ENCODE results near the gene VRK2.

Gene VRK2

GRCh38 chr2:58035352-58035751, 11.3 kb upstream of the VRK2 start:
- Histone ChIP-seq H3K4me3 (ENCODE audit: low read length) (no peak overlapping the region), H3K27ac (ENCODE audit: low read depth, low read length) (no peak overlapping the region)
- 96% methylated on average over 2 of the region's 3 CpGs for WGBS

DNA sequence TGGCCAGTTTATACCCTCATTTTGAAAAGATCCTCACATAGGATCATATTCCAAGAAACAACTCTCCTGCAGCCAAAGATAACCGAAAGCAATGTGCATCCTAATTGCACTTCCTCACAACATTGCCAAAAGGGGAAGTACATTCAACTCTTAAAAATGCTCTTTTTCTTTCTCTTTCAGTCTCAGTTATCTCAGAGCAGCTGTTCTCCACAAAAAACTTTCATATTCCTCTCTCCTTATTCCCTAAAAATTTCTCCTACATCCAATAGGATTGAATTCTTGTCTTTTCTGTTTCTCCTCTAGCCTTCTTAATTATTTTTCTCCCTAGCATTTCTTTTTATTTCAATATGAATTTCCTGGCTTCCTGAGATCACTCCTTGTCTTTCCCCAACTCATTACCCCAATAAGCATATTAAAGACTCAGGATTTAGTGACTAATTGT, 7.4 kb upstream of the VRK2 start:
- Histone ChIP-seq H3K27me3 (ENCODE audit: insufficient read depth, low read length) (no peaks in the 10 kb centered on the region), H3K36me3 (ENCODE audit: insufficient read depth, low read length) (no peaks in the 10 kb centered on the region), H3K9ac (ENCODE audit: low read depth, low read length) (no peak overlapping the region), H3K27ac (ENCODE audit: low read depth, low read length) (no peak overlapping the region), H3K4me3 (ENCODE audit: low read length) (no peak overlapping the region), H3K4me1 (ENCODE audit: insufficient read depth, low read length) (peaks cover 19% of the 10 kb centered on the region), H3K9me3 (ENCODE audit: insufficient read depth, low read depth, low read length) (no peaks in the 10 kb centered on the region)
- WGBS: 76% methylated on average over 1 of the region's 1 CpG

More at GRCh38 chr2:58035352-58035751, 11.3 kb upstream of the VRK2 start:
- Histone ChIP-seq H3K36me3 (ENCODE audit: insufficient read depth, low read length) (no peaks in the 10 kb centered on the region), H3K9me3 (ENCODE audit: insufficient read depth, low read depth, low read length) (no peaks in the 10 kb centered on the region), H3K9ac (ENCODE audit: low read depth, low read length) (no peak overlapping the region), H3K27me3 (ENCODE audit: insufficient read depth, low read length) (no peaks in the 10 kb centered on the region), H3K4me1 (ENCODE audit: insufficient read depth, low read length) (peaks cover 15% of the 10 kb centered on the region)

GRCh38 chr2:58042486-58042970, 4.1 kb upstream of the VRK2 start:
- Histone ChIP-seq H3K9me3 (ENCODE audit: insufficient read depth, low read depth, low read length) (no peaks in the 10 kb centered on the region), H3K36me3 (ENCODE audit: insufficient read depth, low read length) (no peaks in the 10 kb centered on the region), H3K9ac (ENCODE audit: low read depth, low read length) (no peak overlapping the region), H3K27me3 (ENCODE audit: insufficient read depth, low read length) (no peaks in the 10 kb centered on the region), H3K27ac (ENCODE audit: low read depth, low read length) (no peak overlapping the region), H3K4me1 (ENCODE audit: insufficient read depth, low read length) (peaks cover 30% of the 10 kb centered on the region), H3K4me3 (ENCODE audit: low read length) (no peak overlapping the region)
- WGBS: 75% methylated on average over 2 of the region's 2 CpGs

- Histone ChIP-seq H3K27me3 (ENCODE audit: insufficient read depth, low read length) (no peaks in the 10 kb centered on the region), H3K9ac (ENCODE audit: low read depth, low read length) (no peak overlapping the region), H3K36me3 (ENCODE audit: insufficient read depth, low read length) (peaks cover 4% of the 10 kb centered on the region), H3K9me3 (ENCODE audit: insufficient read depth, low read depth, low read length) (no peaks in the 10 kb centered on the region), H3K4me3 (ENCODE audit: low read length) (no peak overlapping the region), H3K27ac (ENCODE audit: low read depth, low read length) (no peak overlapping the region), H3K4me1 (ENCODE audit: insufficient read depth, low read length) (peaks cover 29% of the 10 kb centered on the region)
- 97% methylated on average over 3 of the region's 3 CpGs for WGBS
Measured at GRCh38 chr2:58044145-58044544, 2.5 kb upstream of the VRK2 start.

DNA sequence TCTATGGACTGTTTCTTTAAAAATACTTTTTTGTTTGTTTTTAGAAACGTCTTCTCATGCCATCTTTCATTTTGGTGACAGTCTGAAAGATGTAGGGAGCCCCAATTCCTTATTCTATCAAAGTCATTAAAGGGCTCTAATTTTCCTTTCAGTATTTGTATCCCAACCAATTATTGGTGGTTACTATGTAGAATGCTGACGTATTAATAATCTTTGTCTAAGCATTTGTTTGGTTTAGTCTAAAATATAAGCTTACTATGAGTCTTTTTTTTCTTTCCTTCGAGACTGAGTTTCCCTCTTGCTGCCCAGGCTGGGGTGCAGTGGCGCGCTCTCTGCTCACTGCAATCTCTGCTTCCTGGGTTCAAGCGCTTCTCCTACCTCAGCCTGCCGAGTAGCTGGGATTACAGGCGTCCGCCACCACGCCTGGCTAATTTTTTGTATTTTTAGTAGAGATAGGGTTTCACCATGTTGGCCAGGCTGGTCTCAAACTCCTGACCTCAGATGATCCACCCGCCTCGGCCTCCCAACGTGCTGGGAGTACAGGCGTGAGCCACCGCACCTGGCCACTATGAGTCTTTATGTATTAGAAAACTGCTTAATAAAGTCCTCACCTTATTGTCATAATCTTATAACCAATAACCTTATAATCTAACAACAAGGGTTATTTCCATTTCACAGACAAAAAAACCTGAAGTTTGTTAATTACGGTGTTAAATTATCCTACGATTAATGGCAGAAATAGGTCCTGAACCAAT, 849 bp upstream of the VRK2 start:
- peaks cover 25% of the 10 kb centered on the region for H3K4me1 ChIP-seq (ENCODE audit: insufficient read depth, low read length)
- H3K36me3 ChIP-seq (ENCODE audit: insufficient read depth, low read length): peaks cover 19% of the 10 kb centered on the region
- H3K27me3 ChIP-seq (ENCODE audit: insufficient read depth, low read length): no peaks in the 10 kb centered on the region
- H3K9me3 ChIP-seq (ENCODE audit: insufficient read depth, low read depth, low read length): no peaks in the 10 kb centered on the region
- peak overlapping the region; percentile 61 for H3K4me3 ChIP-seq (ENCODE audit: low read length)
- H3K27ac ChIP-seq (ENCODE audit: low read depth, low read length): peak overlapping the region; percentile 93
- WGBS: 85% methylated on average over 17 of the region's 17 CpGs
- peak overlapping the region; percentile 88 for H3K9ac ChIP-seq (ENCODE audit: low read depth, low read length)

DNA sequence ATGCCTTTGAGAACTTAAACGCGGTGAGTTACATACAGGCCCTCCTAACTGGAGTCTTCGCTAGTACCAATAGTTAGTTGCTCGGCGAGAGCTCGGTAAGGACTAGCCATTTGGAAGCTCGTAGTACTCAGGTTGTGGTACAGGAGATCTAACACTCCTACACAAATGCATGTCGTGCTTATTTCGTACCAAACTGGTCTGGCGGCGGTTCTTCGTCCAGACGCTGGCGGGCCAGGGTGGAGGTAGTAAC, 346 bp upstream of the VRK2 start:
- Histone ChIP-seq H3K4me3 (ENCODE audit: low read length) (peak overlapping the region; percentile 61), H3K27ac (ENCODE audit: low read depth, low read length) (peak overlapping the region; percentile 93), H3K27me3 (ENCODE audit: insufficient read depth, low read length) (no peaks in the 10 kb centered on the region), H3K4me1 (ENCODE audit: insufficient read depth, low read length) (peaks cover 25% of the 10 kb centered on the region), H3K9me3 (ENCODE audit: insufficient read depth, low read depth, low read length) (no peaks in the 10 kb centered on the region), H3K9ac (ENCODE audit: low read depth, low read length) (peak overlapping the region; percentile 88), H3K36me3 (ENCODE audit: insufficient read depth, low read length) (peaks cover 23% of the 10 kb centered on the region)
- 6% methylated on average over 14 of the region's 14 CpGs for WGBS

DNA sequence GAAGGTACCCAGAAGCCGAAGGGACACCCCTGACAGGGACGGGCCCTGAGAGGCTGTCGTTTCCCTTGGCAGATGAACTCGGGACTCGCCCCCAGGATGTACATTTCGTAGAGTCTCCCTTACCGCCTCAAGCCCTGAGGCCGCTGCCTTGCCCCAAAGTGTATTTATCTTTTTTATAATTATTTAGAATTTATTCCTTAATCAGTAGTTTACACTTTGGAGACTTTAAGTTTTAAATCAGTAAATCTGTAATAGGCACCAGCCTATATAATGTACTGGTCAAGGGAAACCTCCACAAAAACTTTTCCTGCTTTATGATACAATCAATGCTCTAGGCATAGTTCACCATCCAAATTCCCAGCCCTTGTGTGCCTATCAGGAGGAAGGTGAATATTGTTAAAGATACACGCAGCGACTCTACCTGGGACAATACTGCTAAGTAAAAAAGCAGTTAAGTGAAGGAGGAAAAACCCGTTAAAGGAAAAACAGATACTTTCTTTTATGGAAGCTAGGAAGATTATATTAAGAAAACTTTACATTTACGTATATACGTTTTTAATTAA, 848 bp downstream of the VRK2 start:
- peak overlapping the region; percentile 61 for H3K4me3 ChIP-seq (ENCODE audit: low read length)
- H3K36me3 ChIP-seq (ENCODE audit: insufficient read depth, low read length): peaks cover 23% of the 10 kb centered on the region
- H3K27me3 ChIP-seq (ENCODE audit: insufficient read depth, low read length): no peaks in the 10 kb centered on the region
- H3K9ac ChIP-seq (ENCODE audit: low read depth, low read length): peak overlapping the region; percentile 88
- H3K4me1 ChIP-seq (ENCODE audit: insufficient read depth, low read length): peaks cover 25% of the 10 kb centered on the region
- no peaks in the 10 kb centered on the region for H3K9me3 ChIP-seq (ENCODE audit: insufficient read depth, low read depth, low read length)
- H3K27ac ChIP-seq (ENCODE audit: low read depth, low read length): peak overlapping the region; percentile 93; the same call in 1 of the 2 replicates
- 17% methylated on average over 9 of the region's 13 CpGs for WGBS

- Histone ChIP-seq H3K9ac (ENCODE audit: low read depth, low read length) (no peak overlapping the region; the same call in 1 of the 2 replicates), H3K4me3 (ENCODE audit: low read length) (peak overlapping the region; percentile 61), H3K4me1 (ENCODE audit: insufficient read depth, low read length) (peaks cover 23% of the 10 kb centered on the region), H3K9me3 (ENCODE audit: insufficient read depth, low read depth, low read length) (no peaks in the 10 kb centered on the region), H3K27ac (ENCODE audit: low read depth, low read length) (no peak overlapping the region), H3K36me3 (ENCODE audit: insufficient read depth, low read length) (peaks cover 23% of the 10 kb centered on the region), H3K27me3 (ENCODE audit: insufficient read depth, low read length) (no peaks in the 10 kb centered on the region)
- 72% methylated on average over 3 of the region's 3 CpGs for WGBS
Measured at GRCh38 chr2:58047961-58048360, 1.4 kb downstream of the VRK2 start.

- H3K4me3 ChIP-seq (ENCODE audit: low read length): no peak overlapping the region
- no peaks in the 10 kb centered on the region for H3K27me3 ChIP-seq (ENCODE audit: insufficient read depth, low read length)
- H3K9ac ChIP-seq (ENCODE audit: low read depth, low read length): no peak overlapping the region
- no peak overlapping the region for H3K27ac ChIP-seq (ENCODE audit: low read depth, low read length)
- H3K4me1 ChIP-seq (ENCODE audit: insufficient read depth, low read length): peaks cover 28% of the 10 kb centered on the region
- H3K9me3 ChIP-seq (ENCODE audit: insufficient read depth, low read depth, low read length): no peaks in the 10 kb centered on the region
- peaks cover 23% of the 10 kb centered on the region for H3K36me3 ChIP-seq (ENCODE audit: insufficient read depth, low read length)
- WGBS: 93% methylated on average over 3 of the region's 3 CpGs
Measured at GRCh38 chr2:58051445-58051844, 4.8 kb downstream of the VRK2 start.

DNA sequence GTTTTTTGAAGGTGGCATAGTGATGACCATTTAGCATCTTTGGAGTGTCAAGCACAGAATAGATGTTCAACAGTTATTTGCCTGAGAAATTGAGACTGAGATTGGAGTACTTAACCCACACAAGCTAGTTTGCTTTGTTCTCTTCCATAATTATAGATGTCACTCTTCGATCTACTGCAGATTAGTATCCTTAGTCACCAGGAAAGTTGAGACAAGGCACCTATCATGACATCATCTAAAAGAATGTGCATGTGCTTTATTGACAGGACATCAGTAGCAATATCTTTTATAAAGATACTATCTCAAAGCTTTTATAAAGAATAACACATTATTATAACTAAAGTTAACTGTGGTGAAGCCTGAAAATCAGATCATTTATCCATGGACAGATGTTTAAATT, 6.4 kb downstream of the VRK2 start:
- H3K27me3 ChIP-seq (ENCODE audit: insufficient read depth, low read length): no peaks in the 10 kb centered on the region
- H3K4me1 ChIP-seq (ENCODE audit: insufficient read depth, low read length): peaks cover 38% of the 10 kb centered on the region
- H3K27ac ChIP-seq (ENCODE audit: low read depth, low read length): no peak overlapping the region
- WGBS: 92% methylated on average over 1 of the region's 1 CpG
- peaks cover 23% of the 10 kb centered on the region for H3K36me3 ChIP-seq (ENCODE audit: insufficient read depth, low read length)
- H3K4me3 ChIP-seq (ENCODE audit: low read length): no peak overlapping the region
- H3K9ac ChIP-seq (ENCODE audit: low read depth, low read length): no peak overlapping the region
- no peaks in the 10 kb centered on the region for H3K9me3 ChIP-seq (ENCODE audit: insufficient read depth, low read depth, low read length)

DNA sequence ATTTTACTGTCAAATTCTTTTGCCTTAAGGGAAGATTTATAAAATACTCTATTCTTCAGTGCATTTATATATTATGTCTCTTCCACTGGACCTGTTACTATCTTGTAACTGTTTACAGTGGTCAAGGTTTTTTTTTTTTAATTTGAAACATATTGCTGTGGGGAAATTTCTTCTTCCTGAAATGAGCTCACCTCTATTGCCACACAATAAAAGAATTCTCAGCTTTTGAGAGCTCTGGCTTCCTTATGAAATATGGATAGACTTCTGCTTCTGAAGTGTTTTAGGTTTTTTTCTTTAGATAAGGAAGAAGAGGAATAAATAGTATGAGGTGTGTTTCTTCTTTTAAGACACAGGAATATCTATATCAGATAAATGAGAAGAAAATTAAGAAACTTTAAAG, 7.7 kb downstream of the VRK2 start:
- H3K27me3 ChIP-seq (ENCODE audit: insufficient read depth, low read length): no peaks in the 10 kb centered on the region
- H3K36me3 ChIP-seq (ENCODE audit: insufficient read depth, low read length): peaks cover 29% of the 10 kb centered on the region
- H3K4me3 ChIP-seq (ENCODE audit: low read length): no peak overlapping the region
- H3K9me3 ChIP-seq (ENCODE audit: insufficient read depth, low read depth, low read length): no peaks in the 10 kb centered on the region
- peaks cover 39% of the 10 kb centered on the region for H3K4me1 ChIP-seq (ENCODE audit: insufficient read depth, low read length)
- H3K9ac ChIP-seq (ENCODE audit: low read depth, low read length): no peak overlapping the region
- H3K27ac ChIP-seq (ENCODE audit: low read depth, low read length): no peak overlapping the region

Measured in HUES64 (cell line).